ENCODE results near the gene TMEM192. TPM values are rescaled to one million over a fixed set of nuclear protein-coding genes. Genes with fewer than 3 reads are reported as not detected.

Gene TMEM192
- total RNA-seq, 2 donors from 2014 or later: 5.9 to 13.5 TPM

DNA sequence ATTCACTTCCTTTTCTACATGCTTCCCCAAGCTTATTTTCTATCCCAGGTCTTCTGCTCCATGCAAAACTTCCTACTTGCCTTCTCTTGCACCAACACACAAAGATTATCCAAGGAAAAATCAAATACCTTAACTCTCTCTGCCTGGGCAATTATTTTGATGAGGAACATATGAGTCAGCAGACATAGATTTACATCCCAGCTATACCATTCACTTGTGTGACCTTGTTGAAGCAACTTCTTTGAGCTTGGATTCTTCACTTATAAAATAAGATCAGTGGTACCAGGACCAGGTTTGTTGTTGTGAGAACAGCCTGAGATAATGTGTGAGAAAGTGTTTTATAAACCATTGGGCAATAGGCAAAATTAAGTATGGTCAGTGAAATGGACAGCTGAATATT lies 39.1 kb upstream of the TMEM192 start:
- no peak overlapping the region for H3K27ac ChIP-seq
- intact Hi-C loops (cut with DNase I): no loop called here
- no peak overlapping the region for H3K4me3 ChIP-seq
- DNase-seq: no peak
- no peak for ATAC-seq
- H3K9me3 ChIP-seq: no peaks in the 10 kb centered on the region
- H3K4me1 ChIP-seq: no peaks in the 10 kb centered on the region
- H3K27me3 ChIP-seq: no peaks in the 10 kb centered on the region
- no peaks in the 10 kb centered on the region for H3K36me3 ChIP-seq (replicated peaks in 1 of 2; ENCODE audit: insufficient read depth in 1 of 2, low read depth in 2 of 2)
- TF ChIP-seq POLR2A (IDR thresholded peaks at IDR 0.05): no peak
- no peak for TF ChIP-seq CTCF (IDR thresholded peaks at IDR 0.05)

- intact Hi-C loops (cut with DNase I): no loop called here
- TF ChIP-seq POLR2A (IDR thresholded peaks at IDR 0.05): no peak
- ATAC-seq: no peak
- no peaks in the 10 kb centered on the region for H3K36me3 ChIP-seq (replicated peaks in 1 of 2; ENCODE audit: insufficient read depth in 1 of 2, low read depth in 2 of 2)
- H3K4me3 ChIP-seq: no peak overlapping the region
- no peaks in the 10 kb centered on the region for H3K27me3 ChIP-seq
- no peaks in the 10 kb centered on the region for H3K9me3 ChIP-seq
- no peaks in the 10 kb centered on the region for H3K4me1 ChIP-seq
- no peak overlapping the region for H3K27ac ChIP-seq
- 41 to 44% methylated on average over 3 of the region's 3 CpGs for WGBS, 2 donors
- DNase-seq: no peak
Measured at GRCh38 chr4:165150545-165150944, 37.9 kb upstream of the TMEM192 start.

GRCh38 chr4:165138843-165139242 lies 26.2 kb upstream of the TMEM192 start:
- no peak for DNase-seq
- intact Hi-C loops (cut with DNase I): no loop called here
- Histone ChIP-seq H3K4me1 (no peaks in the 10 kb centered on the region), H3K36me3 (replicated peaks in 1 of 2; ENCODE audit: insufficient read depth in 1 of 2, low read depth in 2 of 2) (no peaks in the 10 kb centered on the region), H3K27ac (no peak overlapping the region), H3K4me3 (no peak overlapping the region), H3K27me3 (no peaks in the 10 kb centered on the region), H3K9me3 (no peaks in the 10 kb centered on the region)
- TF ChIP-seq POLR2A (IDR thresholded peaks at IDR 0.05): no peak
- no peak for TF ChIP-seq CTCF (IDR thresholded peaks at IDR 0.05)
- ATAC-seq: no peak
- 74 to 84% methylated on average over 3 of the region's 3 CpGs for WGBS, 2 donors

DNA sequence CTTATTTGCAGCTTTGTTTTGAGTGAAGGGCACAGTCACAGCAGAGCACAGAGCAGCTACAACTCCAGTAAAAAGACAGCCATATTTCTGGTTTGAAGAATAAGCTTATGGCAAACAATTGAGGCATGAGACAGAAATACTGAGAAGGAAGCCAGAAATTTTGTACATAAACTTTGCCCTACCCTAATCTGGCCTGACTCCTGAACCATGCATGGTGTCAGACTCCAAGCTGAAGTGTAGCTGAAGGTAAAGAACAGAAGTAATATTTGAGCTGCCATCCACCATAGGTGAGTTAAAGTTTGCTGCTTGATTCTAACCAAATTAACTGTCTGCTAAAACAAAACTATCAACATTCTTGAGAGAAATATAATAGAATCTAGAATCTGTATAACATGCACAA lies 24.5 kb upstream of the TMEM192 start:
- H3K27me3 ChIP-seq: no peaks in the 10 kb centered on the region
- no peaks in the 10 kb centered on the region for H3K9me3 ChIP-seq
- no peak for ATAC-seq
- H3K36me3 ChIP-seq (replicated peaks in 1 of 2; ENCODE audit: insufficient read depth in 1 of 2, low read depth in 2 of 2): no peaks in the 10 kb centered on the region
- DNase-seq: no peak
- H3K27ac ChIP-seq: no peak overlapping the region
- intact Hi-C loops (cut with DNase I): no loop called here
- H3K4me3 ChIP-seq: no peak overlapping the region
- TF ChIP-seq POLR2A (IDR thresholded peaks at IDR 0.05) (no peak), CTCF (IDR thresholded peaks at IDR 0.05) (no peak)
- H3K4me1 ChIP-seq: no peaks in the 10 kb centered on the region

DNA sequence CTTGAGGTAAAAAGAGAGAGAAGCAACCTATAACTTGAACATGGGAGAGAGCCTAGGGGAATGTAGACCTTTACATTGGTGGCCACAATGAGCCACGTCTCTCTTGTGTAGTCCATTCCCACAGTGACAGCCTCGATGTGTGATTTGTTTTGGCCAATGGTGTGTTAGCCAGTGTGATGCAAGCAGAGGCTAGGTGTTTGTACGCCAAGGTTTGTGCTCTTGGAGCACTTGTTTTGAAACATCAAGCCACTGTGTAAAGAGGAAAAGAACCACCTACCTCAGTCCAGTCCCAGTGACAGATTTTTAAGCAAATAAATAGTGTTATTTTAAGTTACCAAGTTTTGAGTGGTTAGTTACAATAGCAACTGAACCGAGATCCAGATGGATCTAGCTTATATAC lies 23.9 kb upstream of the TMEM192 start:
- H3K4me1 ChIP-seq: no peaks in the 10 kb centered on the region
- H3K27me3 ChIP-seq: no peaks in the 10 kb centered on the region
- no peak for TF ChIP-seq CTCF (IDR thresholded peaks at IDR 0.05)
- no peak for TF ChIP-seq POLR2A (IDR thresholded peaks at IDR 0.05)
- no peaks in the 10 kb centered on the region for H3K36me3 ChIP-seq (replicated peaks in 1 of 2; ENCODE audit: insufficient read depth in 1 of 2, low read depth in 2 of 2)
- H3K9me3 ChIP-seq: no peaks in the 10 kb centered on the region
- H3K27ac ChIP-seq: no peak overlapping the region
- WGBS, 2 donors: 68 to 76% methylated on average over 4 of the region's 4 CpGs
- no peak overlapping the region for H3K4me3 ChIP-seq
- no peak for DNase-seq
- ATAC-seq: no peak
- intact Hi-C loops (cut with DNase I): no loop called here

Measured in body of pancreas (tissue), 4 donors.